HG02981 (cell line): ENCODE results near the gene CSNK2A2.

Experiments used
- ATAC-seq: cut with Tn5 transposase; IDR thresholded peaks from one replicate; pipeline ENCODE4 v1.9.1; 2021; ENCODE audit warnings: mild to moderate bottlenecking, moderate library complexity; ENCODE audit not compliant: unreplicated experiment

Gene CSNK2A2

DNA sequence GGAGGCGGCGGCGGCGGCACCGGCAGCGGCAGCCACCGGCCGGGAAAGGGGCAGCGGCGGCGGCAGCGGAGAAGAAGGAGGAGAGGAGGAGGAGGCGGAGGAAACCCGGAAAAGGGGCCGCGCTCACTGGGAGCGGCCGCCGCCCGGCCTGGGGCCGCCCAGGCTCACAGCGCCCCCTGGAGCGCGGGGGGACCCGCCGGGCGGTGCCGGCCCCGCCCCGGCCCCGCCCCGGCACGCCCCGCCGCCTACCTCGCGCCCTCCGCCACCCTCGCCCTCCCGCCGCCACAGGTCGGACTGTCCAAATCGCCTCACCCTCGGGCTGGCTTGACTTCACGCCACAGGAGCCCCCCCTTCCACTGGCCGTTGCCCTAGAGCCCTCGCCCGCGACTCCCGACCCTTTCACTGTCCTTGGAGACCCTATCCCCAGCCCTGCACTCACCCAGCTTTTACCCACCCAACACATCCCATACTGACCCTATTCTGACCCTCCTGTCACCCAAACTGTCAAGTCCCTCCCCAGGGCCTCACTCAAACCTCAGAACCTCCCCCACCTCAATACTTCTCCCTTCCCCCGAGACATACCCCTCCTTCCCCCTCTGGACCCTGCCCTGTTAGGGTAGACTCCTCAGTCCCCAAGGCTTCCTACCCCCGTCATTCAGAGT is at the start of gene CSNK2A2:
Gene CSNK2A2, minus strand, starts transcription at position 85 of the 662 bp plus-strand sequence. CDS start 370 bp downstream, outside the sequence.
- peak; percentile 87 for ATAC-seq

DNA sequence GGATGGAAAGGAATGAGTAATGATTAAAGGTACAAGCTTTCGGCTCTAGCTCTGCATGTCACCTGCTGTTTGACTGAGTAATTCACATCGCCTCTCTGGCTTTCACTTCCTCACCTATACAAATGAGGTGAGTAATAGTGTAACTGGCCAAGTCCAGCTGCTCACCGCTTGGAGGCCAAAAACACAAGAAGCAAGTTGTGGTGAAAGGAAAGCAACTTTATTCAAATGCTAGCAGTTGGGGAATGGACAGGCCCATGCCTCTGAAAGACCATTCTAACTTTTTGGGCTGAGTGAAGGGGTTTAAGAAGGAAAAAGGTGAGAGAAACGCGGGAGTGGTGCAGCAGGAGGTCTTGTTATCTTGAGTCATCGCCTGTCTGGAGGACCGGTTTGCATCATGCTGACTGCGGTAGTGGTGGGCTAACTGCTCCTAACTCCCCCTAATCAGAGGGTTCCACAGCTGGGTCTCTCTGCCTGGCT is 45.7 kb upstream of the CSNK2A2 start:
- peak; percentile 97 for ATAC-seq

GRCh38 chr16:58236831-58237230 is 38.9 kb upstream of the CSNK2A2 start:
- ATAC-seq = peak; percentile 12

DNA sequence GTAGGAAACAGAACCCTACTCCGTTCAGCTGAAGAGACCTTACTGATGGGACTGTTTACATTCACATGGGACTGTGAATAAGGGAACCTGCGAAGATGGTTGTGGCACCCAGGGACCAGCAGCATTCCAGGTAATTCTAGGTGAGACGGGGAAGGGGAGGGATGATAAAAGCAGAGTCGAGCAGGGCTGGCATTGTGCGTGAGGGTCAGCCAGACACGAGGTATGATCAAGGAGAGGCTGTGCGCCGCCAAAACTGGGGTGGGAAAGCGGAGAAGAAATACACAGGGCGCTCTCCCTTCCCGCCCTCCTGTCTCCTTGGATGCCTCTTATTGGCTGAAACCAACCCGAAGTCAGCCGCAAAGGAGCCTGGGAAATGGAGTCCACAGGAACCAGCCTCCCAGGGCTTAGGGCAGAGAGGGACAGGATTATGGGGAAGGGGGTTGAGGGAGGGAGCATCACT is 38.4 kb upstream of the CSNK2A2 start:
- peak; percentile 95 for ATAC-seq

GRCh38 chr16:58235663-58236062 is 37.8 kb upstream of the CSNK2A2 start:
- no peak for ATAC-seq

- no peak for ATAC-seq
Measured at GRCh38 chr16:58234831-58235595, 37.1 kb upstream of the CSNK2A2 start.

DNA sequence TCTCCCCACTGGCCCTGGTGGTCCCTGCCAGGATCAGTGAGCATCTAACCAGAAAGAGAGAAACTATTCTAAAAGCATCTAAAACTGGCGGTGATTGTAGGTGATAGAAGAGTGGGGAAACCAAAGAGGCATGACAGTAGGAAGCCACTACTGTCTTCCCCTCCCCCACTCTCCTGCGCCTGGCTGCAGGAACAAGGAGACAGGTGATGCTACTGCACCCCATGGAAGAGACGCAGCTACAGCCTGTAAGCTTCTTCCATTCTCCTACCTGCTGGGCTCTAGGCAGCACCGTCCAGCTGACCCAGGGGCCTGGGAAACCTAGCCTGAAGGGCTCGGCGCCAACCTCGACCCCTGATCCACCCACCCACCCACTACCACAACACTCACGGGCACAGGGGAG is 32.4 kb upstream of the CSNK2A2 start:
- ATAC-seq = no peak

DNA sequence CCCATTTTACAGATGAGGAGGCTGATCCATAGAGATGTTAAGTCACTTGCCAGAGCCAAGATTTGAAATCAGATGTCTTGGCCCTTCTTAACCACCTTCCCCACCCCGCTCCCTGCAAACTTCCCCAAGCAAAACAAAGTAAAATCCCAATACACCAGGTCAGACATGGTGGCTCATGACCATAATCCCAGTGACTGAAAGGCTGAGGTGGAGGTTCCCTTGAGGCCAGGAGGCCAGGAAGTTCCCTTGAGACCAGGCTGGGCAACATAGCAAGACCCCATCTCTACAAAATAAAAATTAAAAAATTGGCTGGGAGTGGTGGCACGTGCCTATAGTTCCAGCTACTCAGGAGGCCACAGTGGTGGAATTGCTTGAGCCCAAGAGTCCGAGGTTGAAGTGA is 28.9 kb upstream of the CSNK2A2 start:
- ATAC-seq = no peak

- ATAC-seq = no peak
Measured at GRCh38 chr16:58225965-58226602, 28.2 kb upstream of the CSNK2A2 start.

GRCh38 chr16:58222532-58223316 is 24.8 kb upstream of the CSNK2A2 start:
- ATAC-seq = no peak

- no peak for ATAC-seq
Measured at GRCh38 chr16:58219432-58219831, 21.5 kb upstream of the CSNK2A2 start.

DNA sequence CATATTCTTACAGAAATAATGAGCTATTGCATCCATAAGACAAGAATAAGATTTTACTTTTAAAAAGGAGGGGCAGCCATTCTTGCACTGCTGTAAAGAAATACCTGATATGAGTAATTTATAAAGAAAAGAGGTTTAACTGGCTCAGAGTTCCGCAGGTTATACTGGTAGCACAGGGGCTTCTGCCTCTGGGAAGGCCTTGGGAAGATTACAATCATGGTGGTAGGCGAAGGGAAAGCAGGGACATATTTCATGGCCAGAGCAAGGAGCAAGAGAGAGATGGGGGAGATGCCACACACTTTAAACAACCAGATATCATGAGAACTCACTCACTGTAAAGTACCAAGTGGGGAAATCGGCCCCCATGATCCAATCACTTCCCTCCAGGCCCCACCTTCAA is 20.9 kb upstream of the CSNK2A2 start:
- no peak for ATAC-seq

GRCh38 chr16:58217311-58217925 is 19.5 kb upstream of the CSNK2A2 start:
- ATAC-seq = no peak

- ATAC-seq = no peak
Measured at GRCh38 chr16:58212824-58213655, 15.1 kb upstream of the CSNK2A2 start.

DNA sequence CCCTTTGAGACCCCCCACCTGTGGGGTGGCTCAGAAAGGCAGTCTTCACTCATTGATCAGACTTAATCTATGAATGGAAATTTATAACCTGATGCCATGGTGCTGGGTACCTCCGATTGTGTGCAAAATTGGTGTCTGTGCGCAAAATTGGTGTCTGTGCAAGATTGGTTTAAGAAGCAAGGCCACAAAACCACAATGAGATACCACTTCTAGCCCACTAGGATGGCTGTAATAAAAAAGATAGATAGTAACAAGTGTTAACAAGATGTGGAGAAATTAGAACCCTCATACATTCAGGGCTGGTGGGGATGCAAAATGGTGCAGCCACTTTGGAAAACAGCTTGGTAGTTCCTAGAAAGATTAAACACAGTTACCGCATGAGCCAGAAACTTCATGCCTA is 13.9 kb upstream of the CSNK2A2 start:
- no peak for ATAC-seq

DNA sequence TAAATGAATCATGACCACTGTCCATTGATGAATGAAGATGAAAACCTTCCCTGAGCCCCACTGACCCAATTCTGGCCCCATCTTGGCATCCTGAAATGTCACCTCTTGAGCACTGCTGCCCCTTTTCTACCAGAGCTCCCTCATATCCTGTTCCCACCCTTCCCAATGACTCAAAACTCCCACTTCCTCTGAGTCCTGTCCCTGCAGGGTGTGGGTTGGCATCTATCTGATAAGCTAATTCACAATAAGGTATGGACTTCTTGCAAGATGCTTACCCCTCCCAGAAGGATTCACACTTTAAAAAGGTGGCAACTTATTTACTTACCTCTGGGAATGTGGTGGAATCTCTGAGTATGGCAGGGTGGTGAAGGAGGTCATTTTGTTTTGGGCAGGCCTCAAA is 13.3 kb upstream of the CSNK2A2 start:
- ATAC-seq = no peak

DNA sequence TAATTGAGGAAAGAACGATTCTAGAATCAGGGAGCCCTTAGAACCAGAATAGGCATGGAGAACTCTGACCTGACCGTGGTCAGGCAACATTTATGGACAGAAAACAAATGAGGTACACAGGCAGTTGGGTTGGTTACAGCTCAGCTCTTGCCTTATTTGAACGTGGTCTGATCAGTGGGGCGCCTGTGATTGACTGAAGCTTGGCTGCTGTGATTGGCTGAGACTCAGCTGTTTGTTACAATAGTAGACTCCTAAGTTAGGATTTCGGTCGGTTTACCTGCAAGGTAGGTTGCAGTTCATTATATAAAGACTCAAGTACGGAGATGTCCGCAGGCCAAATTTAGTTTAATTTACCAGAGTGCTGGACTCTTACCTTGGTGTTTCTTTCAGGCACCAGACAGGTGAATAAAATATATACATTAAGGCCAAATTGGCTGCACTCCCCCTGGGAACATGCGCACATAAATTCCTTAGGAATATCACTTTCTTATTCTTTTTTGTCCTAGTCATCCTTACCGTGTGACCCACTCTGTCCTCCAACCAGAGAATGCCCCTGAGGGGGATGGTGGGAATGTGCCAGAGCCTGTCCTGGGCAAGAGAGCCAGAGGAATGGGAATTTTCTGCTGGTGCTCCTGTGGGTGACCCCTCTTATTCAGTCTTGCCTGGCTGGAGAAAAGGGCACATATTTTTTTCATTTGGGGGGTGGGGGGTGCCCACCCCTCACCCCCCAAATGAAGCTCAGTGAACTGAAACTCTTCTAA is 7.5 kb upstream of the CSNK2A2 start:
- no peak for ATAC-seq

GRCh38 chr16:58201163-58201562 is 3.3 kb upstream of the CSNK2A2 start:
- ATAC-seq = no peak
